HCT116 (cell line): ENCODE measurements around the gene ABL1. TPM values are rescaled to one million over a fixed set of nuclear protein-coding genes. Genes with fewer than 3 reads are reported as not detected.

Experiments
- ATAC-seq: fragments of 200-7000 bp; cut with Tn5 transposase; 2 replicates; pipeline ENCODE4 v1.9.1; 2020; ENCODE audit warnings: mild to moderate bottlenecking, moderate library complexity
- BruUV-seq: library from RNA; stranded (reverse); fragments of 400-500 nt; replicated peaks from 2 replicates; lab custom pipeline; 2021; lab: Mats Ljungman, UMichigan
- CTCF ChIA-PET: fragments of 300-600 bp; sonication (Branson Sonifier 250); formaldehyde crosslinking; loops from one replicate; lab custom pipeline; 2021; ENCODE audit warnings: antibody characterized with exemption; lab: Charles Lee
- POLR2A ChIA-PET: fragments of 300-600, 350-600 bp; sonication (Branson Sonifier 250); formaldehyde crosslinking; loops from one replicate; lab custom pipeline; 2021; ENCODE audit warnings: antibody characterized with exemption; lab: Charles Lee
- RAD21 ChIA-PET, 2 experiments: fragments of 300-600 bp; sonication (Branson Sonifier 250); formaldehyde crosslinking; loops; one replicate each; lab custom pipeline; 2023; ENCODE audit warnings: low total read pairs in 2 of 2; ENCODE audit not compliant: uncharacterized antibody in 2 of 2, unreplicated experiment in 2 of 2, low non-redundant PET in 1 of 2; lab: Charles Lee
- DNase-seq: peaks from one replicate; pipeline ENCODE4 v3.0.0-alpha.2; 2010; ENCODE audit warnings: low read depth, low spot score
- H2AFZ ChIP-seq: fragments of 200-600 bp; shearing (Covaris generic), sonication (generic); 2 replicates; pipeline ENCODE4 v1.6.1; 2017; ENCODE audit warnings: low read depth, mixed run types, mixed read lengths, antibody characterized with exemption, low read length; ENCODE audit not compliant: poor library complexity, severe bottlenecking
- H3K27ac ChIP-seq: 2 replicates; pipeline ENCODE4 v1.5.1; 2012; ENCODE audit warnings: low read depth, low read length
- H3K27me3 ChIP-seq: fragments of 200-600 bp; sonication (generic); 2 replicates; pipeline ENCODE4 v1.6.1; 2016; ENCODE audit warnings: mixed run types, low read length, mixed read lengths; ENCODE audit not compliant: insufficient read depth
- H3K36me3 ChIP-seq, 2 experiments: fragments of 200-500 bp in 1 of 2; fragments of 200-600 bp in 1 of 2; sonication (Bioruptor generic) in 1 of 2; sonication (generic) in 1 of 2; 2 replicates each; pipeline versions ENCODE4 v1.5.1 to v1.6.1; 2014 to 2016; ENCODE audit warnings: low read length in 2 of 2, inconsistent platforms in 1 of 2, mixed read lengths in 1 of 2, mixed run types in 1 of 2; ENCODE audit not compliant: insufficient read depth in 2 of 2, control insufficient read depth in 1 of 2
- H3K4me1 ChIP-seq, 2 experiments: fragments of 200-600 bp in 1 of 2; sonication (generic) in 1 of 2; 2 replicates each; pipeline versions ENCODE4 v1.5.1 to v1.6.1; 2012 to 2017; ENCODE audit warnings: low read length in 2 of 2, inconsistent platforms in 1 of 2, mild to moderate bottlenecking in 1 of 2, mixed read lengths in 1 of 2, mixed run types in 1 of 2, moderate library complexity in 1 of 2; ENCODE audit not compliant: insufficient read depth in 2 of 2, control insufficient read depth in 1 of 2
- H3K4me2 ChIP-seq: fragments of 200-600 bp; sonication (generic); 2 replicates; pipeline ENCODE4 v1.6.1; 2017; ENCODE audit warnings: mixed run types, low read length, mixed read lengths
- H3K4me3 ChIP-seq, 2 experiments: fragments of 200-600 bp in 1 of 2; sonication (generic) in 1 of 2; replicated peaks in 1 of 2; 2 replicates each; pipeline ENCODE4 v1.5.1; 2011 to 2016; ENCODE audit warnings: low read length in 2 of 2, control low read depth in 1 of 2, low read depth in 1 of 2, mild to moderate bottlenecking in 1 of 2, mixed read lengths in 1 of 2, mixed run types in 1 of 2
- H3K79me2 ChIP-seq: fragments of 200-600 bp; sonication (generic); 2 replicates; pipeline ENCODE4 v1.6.1; 2017; ENCODE audit warnings: mild to moderate bottlenecking, mixed run types, low read length, moderate library complexity, mixed read lengths; ENCODE audit not compliant: insufficient read depth
- H3K9ac ChIP-seq: fragments of 200-600 bp; sonication (generic); 2 replicates; pipeline ENCODE4 v1.6.1; 2016; ENCODE audit warnings: low read length, mixed read lengths
- H3K9me2 ChIP-seq: fragments of 200-600 bp; sonication (generic), shearing (Covaris generic); 2 replicates; pipeline ENCODE4 v1.6.1; 2017; ENCODE audit warnings: mixed run types, mild to moderate bottlenecking, moderate library complexity; ENCODE audit not compliant: insufficient read depth
- H3K9me3 ChIP-seq, 2 experiments: fragments of 200-500 bp in 1 of 2; fragments of 200-600 bp in 1 of 2; sonication (Bioruptor generic) in 1 of 2; sonication (generic) in 1 of 2; 2 replicates each; pipeline ENCODE4 v1.6.1; 2014 to 2017; ENCODE audit warnings: low read length in 2 of 2, mixed read lengths in 2 of 2, inconsistent platforms in 1 of 2, low read depth in 1 of 2, mild to moderate bottlenecking in 1 of 2, mixed run types in 1 of 2, moderate library complexity in 1 of 2; ENCODE audit not compliant: control insufficient read depth in 1 of 2, insufficient read depth in 1 of 2
- H4K20me1 ChIP-seq: fragments of 200-600 bp; sonication (generic), shearing (Covaris generic); 2 replicates; pipeline ENCODE4 v1.6.1; 2017; ENCODE audit warnings: mixed run types, mild to moderate bottlenecking, moderate library complexity; ENCODE audit not compliant: insufficient read depth
- CEBPB ChIP-seq: IDR thresholded peaks from 2 replicates; pipeline ENCODE4 v1.6.1; 2012; ENCODE audit warnings: low read depth
- CTCF ChIP-seq, 3 experiments: fragments of 200-600 bp in 1 of 3; sonication (generic) in 1 of 3; IDR thresholded peaks in 2 of 3; conservative IDR thresholded peaks in 1 of 3; 2 replicates each; pipeline ENCODE4 v1.5.1; 2012 to 2017; ENCODE audit warnings: low read depth in 2 of 3, low read length in 2 of 3, antibody characterized with exemption in 1 of 3, borderline replicate concordance in 1 of 3, control low read depth in 1 of 3, mild to moderate bottlenecking in 1 of 3, mixed read lengths in 1 of 3, mixed run types in 1 of 3, moderate library complexity in 1 of 3; ENCODE audit not compliant: insufficient read depth in 1 of 3
- FOSL1 ChIP-seq: IDR thresholded peaks from 2 replicates; pipeline ENCODE4 v1.6.1; 2012; ENCODE audit warnings: low read depth
- RAD21 ChIP-seq: IDR thresholded peaks from 2 replicates; pipeline ENCODE4 v1.6.1; 2012; ENCODE audit warnings: low read depth, mild to moderate bottlenecking
- intact Hi-C: fragments of 100-400 bp; cut with micrococcal nuclease; formaldehyde crosslinking; loops from 2 replicates; pipeline ENCODE4 v1.10.0; 2022
- total RNA-seq: library from RNA; stranded (reverse); gene quantifications from one replicate; pipeline ENCODE4 v1.2.1, GENCODE V29; 2021; ENCODE audit not compliant: unreplicated experiment

The ABL1 gene
- total RNA-seq, 1 experiment from 2014 or later, result 54.7 TPM

GRCh38 chr9:130903194-130904069, 68.4 kb downstream of the ABL1 start:
- H3K9me2 ChIP-seq, result no peaks in the 10 kb centered on the region
- ChIA-PET CTCF (interaction anchor here (0.9 kb wide), 1 partner anchor 95 kb away, joined by 3 read pairs; no protein-coding TSS in a partner anchor), RAD21 (no interaction called here), POLR2A (no interaction called here)
- H3K79me2 ChIP-seq, result no peaks in the 10 kb centered on the region
- DNase-seq, result no peak
- no peaks in the 10 kb centered on the region for H3K4me1 ChIP-seq
- H3K4me3 ChIP-seq, result no peak overlapping the region
- no peak for ATAC-seq
- H3K9me3 ChIP-seq, result no peaks in the 10 kb centered on the region
- H3K4me2 ChIP-seq, result no peak overlapping the region
- TF ChIP-seq CEBPB (no peak), FOSL1 (no peak), RAD21 (no peak), CTCF (IDR thresholded peaks at IDR 0.05 in 2 of 3, conservative IDR thresholded peaks at IDR 0.05 in 1 of 3; ENCODE audit: borderline replicate concordance in 1 of 3, insufficient read depth in 1 of 3, low read depth in 2 of 3, low read length in 2 of 3) (no peak)
- TF ChIP-seq, all 23 proteins: peak for 0
- Histone ChIP-seq H3K27ac (no peak overlapping the region), H2AFZ (no peak overlapping the region), H4K20me1 (no peaks in the 10 kb centered on the region), H3K9ac (no peak overlapping the region), H3K27me3 (no peaks in the 10 kb centered on the region), H3K36me3 (no peaks in the 10 kb centered on the region)
- intact Hi-C loops, result no loop called here
- no TSS peak for BruUV-seq
